Mesenchymal stem cell (in vitro differentiated cells and primary cell): ENCODE measurements around the gene SUGCT.

Source experiments
- DNase-seq: peaks from one replicate; pipeline ENCODE4 v3.0.0-alpha.2; 2013
- H2AFZ ChIP-seq: one replicate; pipeline ENCODE4 v1.6.1; 2013; ENCODE audit warnings: low read depth, mild to moderate bottlenecking, control low read depth, inconsistent platforms, low read length, moderate library complexity
- H2AK5ac ChIP-seq: 2 replicates; pipeline ENCODE4 v1.6.1; 2013; ENCODE audit warnings: low read length, moderate library complexity, mild to moderate bottlenecking, inconsistent platforms; ENCODE audit not compliant: severe bottlenecking
- H2BK120ac ChIP-seq: one replicate; pipeline ENCODE4 v1.6.1; 2013; ENCODE audit warnings: low read depth, mild to moderate bottlenecking, inconsistent platforms, low read length, moderate library complexity
- H2BK12ac ChIP-seq, 2 experiments: one replicate each; pipeline ENCODE4 v1.6.1; 2013; ENCODE audit warnings: inconsistent platforms in 2 of 2, low read length in 2 of 2, mild to moderate bottlenecking in 2 of 2, moderate library complexity in 2 of 2, control low read depth in 1 of 2
- H2BK15ac ChIP-seq: one replicate; pipeline ENCODE4 v1.6.1; 2013; ENCODE audit warnings: mild to moderate bottlenecking, low read depth, inconsistent platforms; ENCODE audit not compliant: poor library complexity, severe bottlenecking
- H2BK5ac ChIP-seq: 2 replicates; pipeline ENCODE4 v1.6.1; 2013; ENCODE audit warnings: low read depth, mild to moderate bottlenecking, low read length, control low read depth, inconsistent platforms; ENCODE audit not compliant: poor library complexity, severe bottlenecking
- H3K14ac ChIP-seq, 2 experiments: one replicate each; pipeline ENCODE4 v1.6.1; 2013; ENCODE audit warnings: inconsistent platforms in 2 of 2, low read length in 2 of 2, control low read depth in 1 of 2, mild to moderate bottlenecking in 1 of 2, moderate library complexity in 1 of 2
- H3K18ac ChIP-seq, 2 experiments: one replicate each; pipeline ENCODE4 v1.6.1; 2013; ENCODE audit warnings: inconsistent platforms in 2 of 2, low read length in 2 of 2, control low read depth in 1 of 2, low read depth in 1 of 2, mild to moderate bottlenecking in 1 of 2
- H3K23ac ChIP-seq, 2 experiments: one replicate each; pipeline ENCODE4 v1.6.1; 2013; ENCODE audit warnings: inconsistent platforms in 2 of 2, low read length in 2 of 2, mild to moderate bottlenecking in 2 of 2, moderate library complexity in 2 of 2, control low read depth in 1 of 2
- H3K27ac ChIP-seq: 2 replicates; pipeline ENCODE4 v1.5.1; 2013; ENCODE audit warnings: mild to moderate bottlenecking, moderate library complexity, low read length, control low read depth, inconsistent platforms; ENCODE audit not compliant: poor library complexity, severe bottlenecking
- H3K27me3 ChIP-seq, 2 experiments: 2 replicates each; pipeline versions ENCODE4 v1.6.1 to v1.7.0; 2013; ENCODE audit warnings: low read length in 2 of 2, mild to moderate bottlenecking in 2 of 2, moderate library complexity in 2 of 2, control low read depth in 1 of 2, inconsistent platforms in 1 of 2; ENCODE audit not compliant: control insufficient read depth in 1 of 2, insufficient read depth in 1 of 2
- H3K36me3 ChIP-seq, 2 experiments: 2 replicates each; pipeline versions ENCODE4 v1.6.1 to v1.7.0; 2013; ENCODE audit warnings: low read length in 2 of 2, control low read depth in 1 of 2, inconsistent platforms in 1 of 2, low read depth in 1 of 2, mild to moderate bottlenecking in 1 of 2; ENCODE audit not compliant: insufficient read depth in 2 of 2, control insufficient read depth in 1 of 2
- H3K4ac ChIP-seq, 2 experiments: one replicate each; pipeline ENCODE4 v1.6.1; 2013; ENCODE audit warnings: inconsistent platforms in 2 of 2, low read length in 2 of 2, mild to moderate bottlenecking in 2 of 2, moderate library complexity in 2 of 2, control low read depth in 1 of 2, low read depth in 1 of 2
- H3K4me1 ChIP-seq: 2 replicates; pipeline ENCODE4 v1.6.1; 2013; ENCODE audit warnings: low read depth, low read length, control low read depth; ENCODE audit not compliant: control insufficient read depth, insufficient read depth
- H3K4me2 ChIP-seq: 2 replicates; pipeline ENCODE4 v1.6.1; 2013; ENCODE audit warnings: low read length, mild to moderate bottlenecking, inconsistent platforms; ENCODE audit not compliant: poor library complexity, severe bottlenecking
- H3K4me3 ChIP-seq, 2 experiments: 2 replicates each; pipeline versions ENCODE4 v1.5.1 to v1.7.0; 2013; ENCODE audit warnings: low read length in 2 of 2, mild to moderate bottlenecking in 2 of 2, control low read depth in 1 of 2, low read depth in 1 of 2; ENCODE audit not compliant: insufficient read depth in 1 of 2
- H3K79me1 ChIP-seq: replicated peaks from 2 replicates; pipeline ENCODE4 v1.6.1; 2013; ENCODE audit warnings: mild to moderate bottlenecking, control low read depth, low read length, inconsistent platforms; ENCODE audit not compliant: poor library complexity, severe bottlenecking
- H3K9ac ChIP-seq: 2 replicates; pipeline ENCODE4 v1.7.0; 2013; ENCODE audit warnings: mild to moderate bottlenecking, low read length, moderate library complexity
- H3K9me3 ChIP-seq: 2 replicates; pipeline ENCODE4 v1.7.0; 2013; ENCODE audit warnings: mild to moderate bottlenecking, low read length; ENCODE audit not compliant: control insufficient read depth
- H4K8ac ChIP-seq: one replicate; pipeline ENCODE4 v1.6.1; 2013; ENCODE audit warnings: inconsistent platforms, mild to moderate bottlenecking, low read length, moderate library complexity
- H4K91ac ChIP-seq: one replicate; pipeline ENCODE4 v1.6.1; 2013; ENCODE audit warnings: mild to moderate bottlenecking, low read length, inconsistent platforms
- WGBS: methylation state at CpG from one replicate; pipeline ENCODE4 v1.1.7; 2013; ENCODE audit warnings: mixed read lengths; 5-methylcytosine and 5-hydroxymethylcytosine counted together

Gene SUGCT

GRCh38 chr7:40634118-40634517 is 499.3 kb downstream of the SUGCT start:
- Histone ChIP-seq H3K36me3 (no peaks in the 10 kb centered on the region), H3K4me2 (no peak overlapping the region)

GRCh38 chr7:40638545-40639320 is 503.9 kb downstream of the SUGCT start:
- no peak overlapping the region for H3K4ac ChIP-seq
- no peak overlapping the region for H3K14ac ChIP-seq
- H4K8ac ChIP-seq: no peak overlapping the region
- no peak overlapping the region for H3K9ac ChIP-seq
- WGBS: 100% methylated on average over 4 of the region's 7 CpGs
- H3K36me3 ChIP-seq: no peaks in the 10 kb centered on the region
- no peak overlapping the region for H2BK120ac ChIP-seq
- H3K18ac ChIP-seq: no peak overlapping the region
- H3K27ac ChIP-seq: no peak overlapping the region
- H2BK15ac ChIP-seq: no peak overlapping the region
- DNase-seq: no peak
- no peak overlapping the region for H3K4me3 ChIP-seq
- H3K9me3 ChIP-seq: no peaks in the 10 kb centered on the region
- H2AK5ac ChIP-seq: no peak overlapping the region
- H2AFZ ChIP-seq: no peak overlapping the region
- no peaks in the 10 kb centered on the region for H3K79me1 ChIP-seq
- H3K4me2 ChIP-seq: no peak overlapping the region
- H3K4me1 ChIP-seq: no peaks in the 10 kb centered on the region
- no peaks in the 10 kb centered on the region for H3K27me3 ChIP-seq
- no peak overlapping the region for H4K91ac ChIP-seq
- H3K23ac ChIP-seq: no peak overlapping the region
- no peak overlapping the region for H2BK5ac ChIP-seq
- no peak overlapping the region for H2BK12ac ChIP-seq

More at GRCh38 chr7:40634118-40634517, 499.3 kb downstream of the SUGCT start:
- Histone ChIP-seq H3K14ac (no peak overlapping the region), H2BK12ac (no peak overlapping the region), H2AFZ (no peak overlapping the region), H3K18ac (no peak overlapping the region), H4K91ac (no peak overlapping the region), H4K8ac (no peak overlapping the region), H3K4me1 (no peaks in the 10 kb centered on the region), H3K27ac (no peak overlapping the region), H3K23ac (no peak overlapping the region), H3K27me3 (no peaks in the 10 kb centered on the region), H2AK5ac (no peak overlapping the region), H3K9me3 (no peaks in the 10 kb centered on the region), H3K9ac (no peak overlapping the region), H2BK120ac (no peak overlapping the region), H3K79me1 (no peaks in the 10 kb centered on the region), H2BK5ac (no peak overlapping the region), H3K4me3 (no peak overlapping the region), H3K4ac (no peak overlapping the region), H2BK15ac (no peak overlapping the region)
- WGBS: 97% methylated on average over 7 of the region's 8 CpGs
- DNase-seq: no peak

- Histone ChIP-seq H2AFZ (no peak overlapping the region), H2BK120ac (no peak overlapping the region), H2BK5ac (no peak overlapping the region), H4K8ac (no peak overlapping the region), H3K4me1 (no peaks in the 10 kb centered on the region), H2BK15ac (no peak overlapping the region), H3K9ac (no peak overlapping the region), H3K27ac (no peak overlapping the region), H3K18ac (no peak overlapping the region), H3K14ac (no peak overlapping the region), H3K27me3 (no peaks in the 10 kb centered on the region), H3K23ac (no peak overlapping the region), H3K4me3 (no peak overlapping the region), H3K9me3 (no peaks in the 10 kb centered on the region), H4K91ac (no peak overlapping the region), H3K4ac (no peak overlapping the region), H3K79me1 (no peaks in the 10 kb centered on the region), H3K4me2 (no peak overlapping the region), H2BK12ac (no peak overlapping the region), H2AK5ac (no peak overlapping the region), H3K36me3 (no peaks in the 10 kb centered on the region)
- WGBS: 72% methylated on average over 1 of the region's 3 CpGs
- DNase-seq: peak; percentile 38
Observed at GRCh38 chr7:40640566-40640965, 505.8 kb downstream of the SUGCT start.

GRCh38 chr7:40641701-40642100 is 506.9 kb downstream of the SUGCT start:
- Histone ChIP-seq H3K27me3 (no peaks in the 10 kb centered on the region), H3K27ac (no peak overlapping the region), H2AFZ (no peak overlapping the region), H3K79me1 (no peaks in the 10 kb centered on the region), H3K4me1 (no peaks in the 10 kb centered on the region), H3K36me3 (no peaks in the 10 kb centered on the region), H2BK120ac (no peak overlapping the region), H2BK15ac (no peak overlapping the region), H3K4me2 (no peak overlapping the region), H3K4me3 (no peak overlapping the region), H3K14ac (no peak overlapping the region), H4K8ac (no peak overlapping the region), H3K9me3 (no peaks in the 10 kb centered on the region), H2AK5ac (no peak overlapping the region), H4K91ac (no peak overlapping the region), H3K18ac (no peak overlapping the region), H3K9ac (no peak overlapping the region), H3K4ac (no peak overlapping the region), H3K23ac (no peak overlapping the region), H2BK5ac (no peak overlapping the region), H2BK12ac (no peak overlapping the region)
- 91% methylated on average over 7 of the region's 7 CpGs for WGBS
- DNase-seq: no peak
